GM21737 (cell line): ENCODE measurements around the gene ALX3.

Experiments used
- ATAC-seq: cut with Tn5 transposase; IDR thresholded peaks from one replicate; pipeline ENCODE4 v1.9.1; 2021; ENCODE audit warnings: mild to moderate bottlenecking, moderate library complexity; ENCODE audit not compliant: unreplicated experiment

Gene ALX3

GRCh38 chr1:110070671-110071242 lies at the start of gene ALX3:
ALX3 (minus strand) TSS chr1:110070672; CDS start chr1:110070612, 60 bp downstream.
- no peak for ATAC-seq

DNA sequence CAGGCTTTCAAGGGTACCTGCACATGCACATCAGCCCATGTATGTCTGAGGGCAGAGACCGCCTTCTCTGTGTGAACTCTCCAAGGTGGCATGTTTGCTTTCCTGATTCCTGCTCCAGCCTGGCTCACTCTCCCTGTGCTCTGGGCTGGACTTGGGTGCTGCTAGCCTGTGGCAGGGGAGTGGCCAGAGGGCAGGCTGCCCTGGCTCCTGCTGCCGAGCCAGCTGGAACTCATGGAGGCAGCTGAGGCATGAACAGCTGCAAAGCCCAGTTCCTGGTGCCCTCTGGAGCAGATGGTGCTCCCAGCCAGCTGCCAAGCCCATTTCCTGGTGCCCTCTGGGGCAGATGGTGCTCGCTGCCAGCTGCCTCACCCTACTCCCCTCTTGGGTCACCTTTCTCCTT lies 49.4 kb upstream of the ALX3 start:
- no peak for ATAC-seq

DNA sequence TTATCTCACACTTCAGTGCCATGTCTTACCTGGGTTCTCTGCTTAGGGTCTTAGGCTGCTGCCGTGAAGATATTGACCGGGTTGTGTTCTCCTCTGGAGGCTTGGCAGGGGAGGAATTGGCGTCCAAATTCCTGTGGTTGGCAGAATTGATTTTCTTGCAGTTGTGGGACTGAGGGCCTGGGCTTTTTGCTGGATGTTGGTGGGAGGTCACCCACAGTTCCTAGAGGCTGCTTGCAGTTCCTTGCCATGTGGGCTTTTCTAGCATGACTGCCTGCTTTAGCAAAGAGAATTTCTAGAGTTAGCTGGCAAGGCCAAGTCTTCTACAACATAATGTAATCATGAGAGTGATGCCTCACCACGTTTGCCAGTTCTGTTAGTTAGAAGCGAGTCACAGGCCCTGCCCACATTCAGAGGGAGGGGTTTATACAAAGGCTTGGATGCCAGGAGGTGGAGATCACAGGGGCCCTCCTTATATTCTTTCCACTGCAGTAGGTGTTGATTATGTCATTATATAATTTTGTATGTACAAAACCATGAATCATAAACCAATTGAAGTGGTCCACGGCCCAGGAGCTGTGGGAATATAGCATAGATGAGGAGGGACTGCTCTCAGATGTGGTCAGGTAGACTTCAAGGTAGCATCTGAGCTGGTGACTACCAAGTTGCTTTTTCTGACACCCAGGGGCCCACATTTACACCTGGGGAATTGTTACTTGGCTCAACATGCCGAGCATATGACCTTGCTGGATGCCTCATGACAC lies 48.3 kb upstream of the ALX3 start:
- ATAC-seq, result no peak

DNA sequence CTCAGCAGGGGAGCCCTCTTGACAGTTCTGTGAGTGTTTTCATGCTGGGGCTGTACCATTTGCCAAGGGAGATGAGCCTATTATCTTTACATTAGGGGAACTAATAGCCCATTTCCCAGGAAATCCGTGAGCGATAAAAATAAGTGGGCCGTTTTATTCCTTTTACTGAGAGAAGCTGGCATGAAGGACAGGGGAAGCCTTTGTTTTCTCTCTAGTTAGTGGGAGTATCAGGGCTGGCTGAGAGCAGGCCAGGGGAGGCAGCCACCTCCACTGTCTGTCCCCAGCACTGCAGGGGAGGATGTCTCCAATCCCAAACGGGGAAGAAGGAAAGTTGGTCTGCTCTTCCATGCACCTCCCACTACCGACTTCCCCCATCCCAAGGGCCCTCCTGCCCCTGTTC lies 44.3 kb upstream of the ALX3 start:
- no peak for ATAC-seq

- no peak for ATAC-seq
Observed at GRCh38 chr1:110114173-110114572, 43.7 kb upstream of the ALX3 start.

DNA sequence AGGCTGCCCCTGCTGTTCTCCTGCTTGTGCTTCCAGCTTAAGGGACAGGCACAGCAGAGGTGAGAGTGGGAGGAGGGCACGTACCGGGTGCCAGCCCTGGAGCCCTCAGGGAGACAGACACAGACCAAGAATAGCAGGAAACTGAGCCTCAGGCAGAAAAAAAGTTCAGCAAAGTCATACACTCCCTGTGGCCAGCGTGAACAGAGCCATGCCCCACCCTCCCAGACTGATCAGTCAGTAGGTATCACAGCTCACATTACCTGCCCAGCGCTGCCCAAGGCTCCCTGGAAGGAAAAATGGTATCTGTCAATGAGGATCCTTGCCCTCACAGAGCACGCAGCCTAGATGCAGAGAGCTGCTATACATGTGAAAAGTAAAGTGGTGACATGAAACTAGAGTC lies 43.1 kb upstream of the ALX3 start:
- ATAC-seq, result no peak

DNA sequence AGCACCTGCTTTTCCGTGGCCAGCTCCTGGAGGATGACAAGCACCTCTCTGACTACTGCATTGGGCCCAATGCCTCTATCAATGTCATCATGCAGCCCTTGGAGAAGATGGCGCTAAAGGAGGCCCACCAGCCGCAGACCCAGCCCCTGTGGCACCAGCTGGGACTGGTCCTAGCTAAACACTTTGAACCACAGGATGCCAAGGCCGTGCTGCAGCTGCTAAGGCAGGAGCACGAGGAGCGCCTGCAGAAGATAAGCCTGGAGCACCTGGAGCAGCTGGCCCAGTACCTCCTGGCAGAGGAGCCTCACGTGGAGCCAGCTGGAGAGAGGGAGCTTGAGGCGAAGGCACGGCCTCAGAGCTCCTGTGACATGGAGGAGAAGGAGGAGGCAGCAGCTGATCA lies 42.2 kb upstream of the ALX3 start:
- no peak for ATAC-seq

GRCh38 chr1:110112143-110112542 lies 41.7 kb upstream of the ALX3 start, which contains the start of gene UBL4B:
UBL4B (plus strand) TSS chr1:110112443; CDS start chr1:110112535, 92 bp downstream.
- ATAC-seq, result no peak

DNA sequence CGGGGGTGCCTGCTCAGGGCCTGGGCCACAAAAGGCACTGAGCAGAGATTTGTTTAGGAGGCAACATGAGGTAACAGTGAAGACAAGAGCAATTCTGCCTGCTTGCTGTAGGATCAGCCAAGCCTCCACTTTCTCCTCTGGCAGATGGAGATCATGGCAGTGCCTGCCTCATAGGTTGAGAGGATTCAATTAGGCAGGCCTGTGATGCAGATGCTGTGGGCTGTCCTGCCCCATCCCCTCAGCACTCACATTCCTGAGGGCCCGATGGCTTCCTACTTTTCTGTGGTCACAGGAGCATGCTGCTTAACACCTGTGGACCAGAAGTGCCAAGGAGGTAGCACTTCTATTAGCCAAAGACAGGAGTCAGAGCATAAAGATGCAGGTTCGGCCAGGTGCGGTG lies 40.6 kb upstream of the ALX3 start:
- no peak for ATAC-seq

- no peak for ATAC-seq
Observed at GRCh38 chr1:110107867-110108469, 37.5 kb upstream of the ALX3 start.

- ATAC-seq, result peak; percentile 52
Observed at GRCh38 chr1:110106013-110106941, 35.8 kb upstream of the ALX3 start.

DNA sequence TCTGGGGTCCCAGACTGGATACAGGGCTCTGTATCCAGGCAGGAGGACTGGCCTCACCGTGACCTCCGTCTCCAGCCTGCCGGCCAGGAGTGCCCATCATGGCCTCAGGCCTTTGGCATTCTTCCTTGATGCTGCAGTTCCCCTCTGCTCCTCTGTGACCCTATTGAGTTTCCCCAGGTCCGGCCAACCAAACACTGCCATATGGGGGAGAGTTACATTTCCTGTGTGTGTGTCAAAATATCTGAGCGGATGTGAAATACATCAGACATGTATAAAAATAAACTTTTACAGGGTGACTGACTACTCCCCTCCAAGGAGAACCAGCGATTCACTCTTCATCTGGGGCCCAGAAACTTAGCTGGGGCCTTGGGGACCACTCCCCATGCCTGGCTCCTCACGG lies 31.6 kb upstream of the ALX3 start:
- no peak for ATAC-seq

- no peak for ATAC-seq
Observed at GRCh38 chr1:110100335-110100734, 29.9 kb upstream of the ALX3 start.

- no peak for ATAC-seq
Observed at GRCh38 chr1:110098222-110099026, 28.0 kb upstream of the ALX3 start.

- ATAC-seq, result no peak
Observed at GRCh38 chr1:110097507-110098221, 27.2 kb upstream of the ALX3 start.

- no peak for ATAC-seq
Observed at GRCh38 chr1:110094931-110095654, 24.6 kb upstream of the ALX3 start.

DNA sequence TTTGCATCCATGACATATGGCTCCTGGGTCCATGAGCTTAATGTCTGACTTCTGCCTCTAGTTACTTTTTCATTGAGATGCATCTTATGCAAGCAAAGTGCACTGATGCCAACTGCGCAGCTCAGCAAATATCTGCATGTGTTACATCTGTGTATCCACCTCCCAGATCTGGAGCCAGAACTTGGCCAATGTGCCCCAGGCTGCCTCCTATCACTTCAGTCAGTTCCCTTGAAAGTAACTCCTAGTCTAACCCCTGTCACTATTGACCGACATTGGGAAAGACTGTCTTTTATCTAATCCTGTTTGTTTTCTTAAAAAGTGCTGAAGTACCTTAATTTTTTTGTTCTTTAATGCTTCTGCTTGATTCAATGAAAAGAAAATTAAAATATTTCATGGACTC lies 22.5 kb upstream of the ALX3 start:
- no peak for ATAC-seq

- ATAC-seq, result no peak
Observed at GRCh38 chr1:110091791-110092190, 21.3 kb upstream of the ALX3 start.

DNA sequence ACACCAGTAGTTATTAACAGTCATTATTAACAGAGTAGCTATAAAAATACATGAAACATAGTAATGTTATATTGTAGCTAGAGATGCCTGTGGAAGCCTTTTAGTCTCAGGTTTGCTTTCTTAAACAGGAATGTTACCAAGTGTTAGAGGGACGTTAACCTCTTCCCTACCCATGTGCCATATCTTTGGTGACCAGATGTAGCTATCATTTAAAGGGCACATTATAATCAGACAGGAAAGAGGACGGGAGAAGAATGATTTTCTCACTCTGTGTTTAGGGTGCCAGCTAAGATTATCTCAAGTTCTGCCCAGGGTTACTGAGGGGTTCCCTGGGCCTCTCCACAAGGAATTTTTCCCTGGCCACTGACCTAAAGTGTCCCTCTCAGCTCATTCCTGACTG lies 20.9 kb upstream of the ALX3 start:
- no peak for ATAC-seq
